HCT116 (cell line): ENCODE results near the gene PEMT.

Source experiments
- CBX3 ChIP-seq: IDR thresholded peaks from 2 replicates; pipeline ENCODE4 v1.6.1; 2012; ENCODE audit warnings: low read depth
- EGR1 ChIP-seq: IDR thresholded peaks from 2 replicates; pipeline ENCODE4 v1.6.1; 2012; ENCODE audit warnings: low read depth
- FOSL1 ChIP-seq: IDR thresholded peaks from 2 replicates; pipeline ENCODE4 v1.6.1; 2012; ENCODE audit warnings: low read depth
- JUND ChIP-seq: IDR thresholded peaks from 2 replicates; pipeline ENCODE4 v1.6.1; 2012
- POLR2A ChIP-seq: IDR thresholded peaks from 2 replicates; pipeline ENCODE4 v1.7.0; 2011; ENCODE audit warnings: borderline replicate concordance; ENCODE audit not compliant: insufficient read depth, insufficient read length; ENCODE audit errors: extremely low read depth
- POLR2AphosphoS5 ChIP-seq: IDR thresholded peaks from 2 replicates; pipeline ENCODE4 v1.6.1; 2011; ENCODE audit warnings: mild to moderate bottlenecking, low read depth, low read length, moderate library complexity
- SP1 ChIP-seq: IDR thresholded peaks from 2 replicates; pipeline ENCODE4 v1.6.1; 2012; ENCODE audit warnings: low read depth
- TCF7L2 ChIP-seq: IDR thresholded peaks from 2 replicates; pipeline ENCODE4 v1.7.0; 2011; ENCODE audit warnings: borderline replicate concordance, inconsistent platforms; ENCODE audit not compliant: insufficient read depth, insufficient read length; ENCODE audit errors: extremely low read depth
- ZFX ChIP-seq: fragments of 450-650 bp; IDR thresholded peaks from 2 replicates; pipeline ENCODE4 v1.6.1; 2017
- ZNF274 ChIP-seq: fragments of 200-500 bp; sonication (Bioruptor generic); IDR thresholded peaks from 2 replicates; pipeline ENCODE4 v1.6.1; 2014; ENCODE audit warnings: mild to moderate bottlenecking, low read depth, low read length, inconsistent platforms
- TF ChIP-seq, protein P1 (sequence below), 3 experiments: fragments of 200-600 bp in 1 of 3; sonication (generic) in 1 of 3; IDR thresholded peaks in 2 of 3; conservative IDR thresholded peaks in 1 of 3; 2 replicates each; pipeline ENCODE4 v1.5.1; 2012 to 2017; ENCODE audit warnings: low read depth in 2 of 3, low read length in 2 of 3, antibody characterized with exemption in 1 of 3, borderline replicate concordance in 1 of 3, control low read depth in 1 of 3, mild to moderate bottlenecking in 1 of 3, mixed read lengths in 1 of 3, mixed run types in 1 of 3, moderate library complexity in 1 of 3; ENCODE audit not compliant: insufficient read depth in 1 of 3
- TF ChIP-seq, protein P2 (sequence below): IDR thresholded peaks from 2 replicates; pipeline ENCODE4 v1.6.1; 2012
- TF ChIP-seq, protein P3 (sequence below): IDR thresholded peaks from 2 replicates; pipeline ENCODE4 v1.6.1; 2012; ENCODE audit warnings: low read depth

DNA sequence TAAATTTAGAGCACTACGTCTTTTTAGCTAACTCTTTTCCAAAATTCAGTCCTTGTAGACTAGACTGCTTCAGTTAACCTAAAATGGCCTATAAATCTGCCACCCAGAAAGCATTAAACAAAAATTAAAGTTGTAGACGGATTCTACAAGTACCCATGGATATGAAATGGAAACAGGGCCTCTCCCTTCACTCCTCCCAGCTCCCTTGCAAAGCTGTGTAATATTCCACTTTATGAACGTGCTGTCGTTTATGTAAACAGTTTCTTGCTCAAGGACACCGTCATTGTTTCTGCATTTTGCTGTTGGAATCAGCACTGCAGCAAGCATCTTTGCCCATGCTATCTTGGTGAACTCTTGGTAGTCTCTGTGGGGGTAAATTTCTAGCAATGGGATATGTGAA, 109.6 kb downstream of the PEMT start:
- TF ChIP-seq, protein P1, sequence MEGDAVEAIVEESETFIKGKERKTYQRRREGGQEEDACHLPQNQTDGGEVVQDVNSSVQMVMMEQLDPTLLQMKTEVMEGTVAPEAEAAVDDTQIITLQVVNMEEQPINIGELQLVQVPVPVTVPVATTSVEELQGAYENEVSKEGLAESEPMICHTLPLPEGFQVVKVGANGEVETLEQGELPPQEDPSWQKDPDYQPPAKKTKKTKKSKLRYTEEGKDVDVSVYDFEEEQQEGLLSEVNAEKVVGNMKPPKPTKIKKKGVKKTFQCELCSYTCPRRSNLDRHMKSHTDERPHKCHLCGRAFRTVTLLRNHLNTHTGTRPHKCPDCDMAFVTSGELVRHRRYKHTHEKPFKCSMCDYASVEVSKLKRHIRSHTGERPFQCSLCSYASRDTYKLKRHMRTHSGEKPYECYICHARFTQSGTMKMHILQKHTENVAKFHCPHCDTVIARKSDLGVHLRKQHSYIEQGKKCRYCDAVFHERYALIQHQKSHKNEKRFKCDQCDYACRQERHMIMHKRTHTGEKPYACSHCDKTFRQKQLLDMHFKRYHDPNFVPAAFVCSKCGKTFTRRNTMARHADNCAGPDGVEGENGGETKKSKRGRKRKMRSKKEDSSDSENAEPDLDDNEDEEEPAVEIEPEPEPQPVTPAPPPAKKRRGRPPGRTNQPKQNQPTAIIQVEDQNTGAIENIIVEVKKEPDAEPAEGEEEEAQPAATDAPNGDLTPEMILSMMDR (IDR thresholded peaks at IDR 0.05 in 2 of 3, conservative IDR thresholded peaks at IDR 0.05 in 1 of 3; ENCODE audit: borderline replicate concordance in 1 of 3, insufficient read depth in 1 of 3, low read depth in 2 of 3, low read length in 2 of 3) = no peak
- TF ChIP-seq TCF7L2 = no peak
- no peak for TF ChIP-seq ZFX
- no peak for TF ChIP-seq POLR2A
- no peak for TF ChIP-seq ZNF274
- no peak for TF ChIP-seq POLR2AphosphoS5
- no peak for TF ChIP-seq FOSL1
- TF ChIP-seq SP1 = no peak
- TF ChIP-seq, protein P2, sequence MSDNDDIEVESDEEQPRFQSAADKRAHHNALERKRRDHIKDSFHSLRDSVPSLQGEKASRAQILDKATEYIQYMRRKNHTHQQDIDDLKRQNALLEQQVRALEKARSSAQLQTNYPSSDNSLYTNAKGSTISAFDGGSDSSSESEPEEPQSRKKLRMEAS = no peak
- TF ChIP-seq EGR1 = no peak
- TF ChIP-seq, protein P3, sequence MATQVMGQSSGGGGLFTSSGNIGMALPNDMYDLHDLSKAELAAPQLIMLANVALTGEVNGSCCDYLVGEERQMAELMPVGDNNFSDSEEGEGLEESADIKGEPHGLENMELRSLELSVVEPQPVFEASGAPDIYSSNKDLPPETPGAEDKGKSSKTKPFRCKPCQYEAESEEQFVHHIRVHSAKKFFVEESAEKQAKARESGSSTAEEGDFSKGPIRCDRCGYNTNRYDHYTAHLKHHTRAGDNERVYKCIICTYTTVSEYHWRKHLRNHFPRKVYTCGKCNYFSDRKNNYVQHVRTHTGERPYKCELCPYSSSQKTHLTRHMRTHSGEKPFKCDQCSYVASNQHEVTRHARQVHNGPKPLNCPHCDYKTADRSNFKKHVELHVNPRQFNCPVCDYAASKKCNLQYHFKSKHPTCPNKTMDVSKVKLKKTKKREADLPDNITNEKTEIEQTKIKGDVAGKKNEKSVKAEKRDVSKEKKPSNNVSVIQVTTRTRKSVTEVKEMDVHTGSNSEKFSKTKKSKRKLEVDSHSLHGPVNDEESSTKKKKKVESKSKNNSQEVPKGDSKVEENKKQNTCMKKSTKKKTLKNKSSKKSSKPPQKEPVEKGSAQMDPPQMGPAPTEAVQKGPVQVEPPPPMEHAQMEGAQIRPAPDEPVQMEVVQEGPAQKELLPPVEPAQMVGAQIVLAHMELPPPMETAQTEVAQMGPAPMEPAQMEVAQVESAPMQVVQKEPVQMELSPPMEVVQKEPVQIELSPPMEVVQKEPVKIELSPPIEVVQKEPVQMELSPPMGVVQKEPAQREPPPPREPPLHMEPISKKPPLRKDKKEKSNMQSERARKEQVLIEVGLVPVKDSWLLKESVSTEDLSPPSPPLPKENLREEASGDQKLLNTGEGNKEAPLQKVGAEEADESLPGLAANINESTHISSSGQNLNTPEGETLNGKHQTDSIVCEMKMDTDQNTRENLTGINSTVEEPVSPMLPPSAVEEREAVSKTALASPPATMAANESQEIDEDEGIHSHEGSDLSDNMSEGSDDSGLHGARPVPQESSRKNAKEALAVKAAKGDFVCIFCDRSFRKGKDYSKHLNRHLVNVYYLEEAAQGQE = no peak
- TF ChIP-seq JUND = no peak
- TF ChIP-seq CBX3 = no peak
